Measurements from ENCODE around the gene OMA1. TPM values are rescaled to one million over a fixed set of nuclear protein-coding genes. Genes with fewer than 3 reads are reported as not detected.
"Not testable (repeated sequence)": the region's sequence is repeated elsewhere in the genome, so short reads cannot be mapped to it uniquely, and the experiment has no call there.

Gene OMA1
- total RNA-seq, 1 experiment from 2014 or later = 21.9 TPM

- TF ChIP-seq CEBPB (IDR thresholded peaks at IDR 0.05; ENCODE audit: low read depth) = no peak
- TF ChIP-seq POLR2AphosphoS5 (IDR thresholded peaks at IDR 0.05; ENCODE audit: low read depth, low read length) = no peak
- TF ChIP-seq ATF3 (IDR thresholded peaks at IDR 0.05) = no peak
- TF ChIP-seq POLR2A (IDR thresholded peaks at IDR 0.05; ENCODE audit: borderline replicate concordance, extremely low read depth, insufficient read depth, insufficient read length) = no peak
Observed at GRCh38 chr1:58538821-58539220, 7.7 kb downstream of the OMA1 start (continued).

- POLR2A ChIA-PET; H3K9me2 ChIP-seq (ENCODE audit: insufficient read depth); H3K4me2 ChIP-seq (ENCODE audit: low read length); BruUV-seq (replicated peaks); H3K9me3 ChIP-seq (ENCODE audit: control insufficient read depth in 1 of 2, insufficient read depth in 1 of 2, low read depth in 1 of 2, low read length in 2 of 2); H3K36me3 ChIP-seq (ENCODE audit: control insufficient read depth in 1 of 2, insufficient read depth in 2 of 2, low read length in 2 of 2); H3K4me3 ChIP-seq (replicated peaks in 1 of 2; ENCODE audit: low read depth in 1 of 2, low read length in 2 of 2); H3K79me2 ChIP-seq (ENCODE audit: insufficient read depth, low read length); CTCF ChIA-PET; RAD21 ChIA-PET (ENCODE audit: low non-redundant PET in 1 of 2, low total read pairs in 2 of 2, uncharacterized antibody in 2 of 2, unreplicated experiment in 2 of 2); H4K20me1 ChIP-seq (ENCODE audit: insufficient read depth); H3K27ac ChIP-seq (ENCODE audit: low read depth, low read length); DNase-seq (ENCODE audit: low read depth, low spot score); ATAC-seq; H3K4me1 ChIP-seq (ENCODE audit: control insufficient read depth in 1 of 2, insufficient read depth in 2 of 2, low read length in 2 of 2); intact Hi-C loops (cut with micrococcal nuclease); H2AFZ ChIP-seq (ENCODE audit: low read depth, low read length, poor library complexity, severe bottlenecking); H3K9ac ChIP-seq (ENCODE audit: low read length); H3K27me3 ChIP-seq (ENCODE audit: insufficient read depth, low read length): not testable (repeated sequence)
Observed at GRCh38 chr1:58531842-58532241, 14.7 kb downstream of the OMA1 start.

GRCh38 chr1:58529284-58529683 lies 17.2 kb downstream of the OMA1 start:
- intact Hi-C loops (cut with micrococcal nuclease) = no loop called here
- no peak for DNase-seq (ENCODE audit: low read depth, low spot score)
- TF ChIP-seq YY1 (IDR thresholded peaks at IDR 0.05; ENCODE audit: extremely low read depth, insufficient replicate concordance, low read depth, low read length) = no peak
- Histone ChIP-seq H3K79me2 (ENCODE audit: insufficient read depth, low read length) (no peaks in the 10 kb centered on the region), H3K9me2 (ENCODE audit: insufficient read depth) (no peaks in the 10 kb centered on the region), H2AFZ (ENCODE audit: low read depth, low read length, poor library complexity, severe bottlenecking) (no peak overlapping the region), H3K4me1 (ENCODE audit: control insufficient read depth in 1 of 2, insufficient read depth in 2 of 2, low read length in 2 of 2) (no peaks in the 10 kb centered on the region), H3K4me3 (replicated peaks in 1 of 2; ENCODE audit: low read depth in 1 of 2, low read length in 2 of 2) (no peak overlapping the region), H3K9ac (ENCODE audit: low read length) (no peak overlapping the region), H3K9me3 (ENCODE audit: control insufficient read depth in 1 of 2, insufficient read depth in 1 of 2, low read depth in 1 of 2, low read length in 2 of 2) (no peaks in the 10 kb centered on the region), H3K4me2 (ENCODE audit: low read length) (no peak overlapping the region), H3K27me3 (ENCODE audit: insufficient read depth, low read length) (no peaks in the 10 kb centered on the region), H3K36me3 (ENCODE audit: control insufficient read depth in 1 of 2, insufficient read depth in 2 of 2, low read length in 2 of 2) (no peaks in the 10 kb centered on the region), H3K27ac (ENCODE audit: low read depth, low read length) (no peak overlapping the region), H4K20me1 (ENCODE audit: insufficient read depth) (no peaks in the 10 kb centered on the region)
- ChIA-PET RAD21 (ENCODE audit: low non-redundant PET in 1 of 2, low total read pairs in 2 of 2, uncharacterized antibody in 2 of 2, unreplicated experiment in 2 of 2) (no interaction called here), CTCF (no interaction called here), POLR2A (no interaction called here)
- no TSS peak for BruUV-seq (replicated peaks)
- ATAC-seq = no peak

Measured in HCT116 (cell line).